A204.1 (cell line): ENCODE results near the gene MAST2.
"Not testable (repeated sequence)": the region's sequence is repeated elsewhere in the genome, so short reads cannot be mapped to it uniquely, and the experiment has no call there.

Experiments
- FAIRE-seq: peaks from 2 replicates; lab custom pipeline; 2012; peaks lifted over from hg19 to GRCh38; lab: Jason Lieb, UNC

Gene MAST2

DNA sequence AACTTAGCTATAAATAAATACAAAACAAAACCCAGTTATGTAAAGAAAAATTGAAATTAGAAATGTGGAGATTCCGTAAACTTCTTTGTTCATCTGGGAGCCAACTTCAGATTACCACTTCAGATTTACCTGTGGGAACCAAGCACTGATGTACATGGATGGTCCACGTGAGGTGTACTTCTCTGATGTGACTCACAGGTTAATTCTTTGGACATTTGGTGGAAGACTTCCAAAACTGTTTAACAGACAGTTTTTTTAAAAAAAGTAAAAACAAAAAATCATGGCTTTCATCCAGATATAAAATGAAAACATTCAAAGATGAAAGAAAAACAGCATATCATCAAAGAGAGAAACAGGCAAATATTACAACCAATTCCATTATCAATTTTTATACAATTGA is 92.0 kb downstream of the MAST2 start:
- peak; percentile 89 for FAIRE-seq

DNA sequence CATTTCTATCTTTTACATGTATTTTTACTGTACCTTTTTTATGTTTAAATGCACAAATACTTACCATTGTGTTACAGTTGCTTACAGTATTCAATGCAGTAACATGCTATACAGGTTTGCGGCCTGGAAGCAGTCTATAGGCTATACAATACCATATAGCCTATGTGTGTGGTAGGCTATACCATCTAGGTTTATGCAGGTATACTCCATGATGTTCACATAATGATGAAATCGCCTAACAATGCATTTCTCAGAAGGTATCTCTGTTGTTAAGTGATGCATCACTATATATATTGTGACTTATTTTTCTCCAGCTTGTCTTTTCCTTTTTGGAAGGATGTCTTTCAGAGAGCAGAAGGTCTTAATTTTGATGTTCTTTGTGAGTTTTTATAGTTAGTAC is 103.5 kb downstream of the MAST2 start:
- no peak for FAIRE-seq

DNA sequence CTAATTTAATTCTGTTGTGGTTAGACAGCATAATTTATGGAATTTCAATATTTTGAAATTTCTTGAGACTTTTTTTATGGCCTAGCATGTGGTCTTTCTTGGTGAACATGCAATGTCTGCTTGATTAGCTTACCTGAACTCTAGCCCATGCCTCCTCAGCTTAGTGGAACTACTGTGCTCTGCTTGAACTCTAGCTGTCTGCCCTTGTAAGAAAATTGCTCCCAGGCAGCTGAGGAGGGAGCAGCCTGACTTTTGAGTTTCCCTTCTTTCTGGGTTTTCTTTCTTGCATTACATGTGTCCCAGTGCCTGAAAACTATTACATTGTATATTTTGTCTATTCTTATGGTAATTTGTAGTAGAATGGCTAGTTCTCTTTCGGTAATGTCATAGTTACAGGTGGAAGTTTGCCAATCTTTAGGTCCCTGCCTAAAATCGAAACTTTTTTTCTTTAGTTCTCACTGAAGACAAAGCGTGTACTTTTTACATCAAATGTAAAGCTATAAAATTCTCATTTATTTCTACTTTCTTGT is 105.3 kb downstream of the MAST2 start:
- no peak for FAIRE-seq

DNA sequence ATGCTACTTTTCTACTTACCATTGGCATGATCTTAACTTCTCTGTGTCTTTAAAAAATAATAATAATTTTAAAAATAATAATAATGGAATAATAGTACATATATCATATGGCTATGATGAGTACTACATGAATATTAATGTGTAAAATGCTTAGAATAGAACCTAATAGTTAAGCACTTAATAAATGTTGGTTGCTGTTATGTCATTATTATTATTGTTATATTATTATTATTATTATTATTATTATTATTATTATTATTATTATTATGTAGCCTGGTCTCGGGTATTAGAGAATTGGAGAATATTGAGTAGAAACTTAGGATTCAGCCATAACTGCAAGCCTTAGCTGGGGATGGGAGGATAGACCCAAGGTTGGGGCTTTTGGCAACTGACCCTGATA is 108.2 kb downstream of the MAST2 start:
- FAIRE-seq: no peak

DNA sequence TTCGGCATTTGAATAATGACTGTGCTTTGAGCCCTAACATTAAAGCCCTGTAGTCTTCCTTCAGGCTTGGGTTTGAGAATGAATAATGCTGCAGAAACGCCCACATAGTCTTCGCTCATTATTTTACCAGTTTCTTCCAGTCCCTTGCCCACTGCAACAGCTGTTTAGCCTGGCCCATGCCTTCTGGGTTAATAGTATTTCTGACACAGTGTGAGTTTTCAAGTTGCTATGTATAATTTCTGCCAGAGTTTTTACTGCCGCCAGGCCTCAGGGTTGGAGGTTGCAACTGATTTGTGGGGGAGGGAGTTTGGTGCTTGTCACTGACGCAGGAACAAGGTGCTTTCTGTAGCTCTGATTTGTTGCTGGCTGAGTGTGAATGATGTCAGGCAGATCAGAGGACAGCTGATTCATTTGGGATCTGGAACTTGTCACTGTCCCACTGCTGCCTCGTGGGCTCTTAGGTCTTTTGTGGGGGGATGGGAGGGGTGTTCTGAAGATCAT is 109.8 kb downstream of the MAST2 start:
- no peak for FAIRE-seq

DNA sequence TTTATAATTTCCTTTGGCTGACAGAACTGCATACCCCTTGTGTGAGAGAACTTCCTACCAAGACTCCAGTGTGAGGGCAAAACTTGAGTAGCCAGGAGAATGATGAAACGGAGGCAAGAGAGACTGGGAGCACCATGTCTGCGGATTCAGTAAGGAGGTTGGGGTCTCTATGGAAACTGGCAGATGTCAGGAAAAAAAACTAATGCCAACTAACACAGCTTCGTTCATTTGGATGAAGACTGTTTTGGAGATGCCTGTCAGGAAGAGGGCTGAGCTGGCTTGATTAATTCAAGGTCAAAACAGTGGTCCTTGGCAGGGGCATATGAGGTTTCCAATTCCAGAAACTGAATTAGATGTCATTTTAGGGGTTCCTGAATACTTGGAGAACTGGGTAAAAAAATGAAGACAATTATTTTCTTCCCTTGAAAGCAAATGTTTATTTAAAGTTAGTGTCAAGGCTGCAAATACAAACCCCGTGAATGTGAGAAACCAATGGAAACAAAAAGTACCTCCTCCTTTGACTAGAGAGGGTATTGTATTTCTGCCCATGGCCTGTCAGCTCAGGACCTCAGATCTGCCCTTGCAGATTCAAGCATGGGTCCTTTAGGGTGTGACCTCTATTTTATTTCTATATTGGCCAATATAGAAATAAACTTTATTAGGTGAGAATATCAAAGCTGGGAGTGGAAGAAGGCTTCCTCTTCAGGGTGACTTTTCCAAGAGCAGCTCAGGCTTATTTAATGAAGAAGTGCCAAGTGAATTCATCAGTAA is 110.5 kb downstream of the MAST2 start:
- no peak for FAIRE-seq

DNA sequence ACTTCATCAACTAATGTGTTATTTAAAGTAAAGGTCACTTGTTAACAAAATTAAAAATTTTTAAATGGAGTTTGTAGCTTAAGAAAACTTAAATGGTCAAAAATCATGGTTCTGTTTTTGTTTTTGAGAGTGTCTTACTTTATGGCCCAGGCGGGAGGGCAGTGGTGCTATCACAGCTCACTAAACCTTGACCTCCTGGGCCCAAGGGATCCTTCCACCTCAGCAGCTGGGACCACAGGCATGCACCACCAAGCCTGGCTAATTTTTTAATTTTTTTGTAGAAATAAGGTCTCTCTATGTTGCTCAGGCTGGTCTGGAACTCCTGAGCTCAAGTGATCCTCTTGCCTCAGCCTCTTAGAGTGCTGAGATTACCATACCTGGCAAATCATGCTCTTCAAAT is 111.4 kb downstream of the MAST2 start:
- no peak for FAIRE-seq

DNA sequence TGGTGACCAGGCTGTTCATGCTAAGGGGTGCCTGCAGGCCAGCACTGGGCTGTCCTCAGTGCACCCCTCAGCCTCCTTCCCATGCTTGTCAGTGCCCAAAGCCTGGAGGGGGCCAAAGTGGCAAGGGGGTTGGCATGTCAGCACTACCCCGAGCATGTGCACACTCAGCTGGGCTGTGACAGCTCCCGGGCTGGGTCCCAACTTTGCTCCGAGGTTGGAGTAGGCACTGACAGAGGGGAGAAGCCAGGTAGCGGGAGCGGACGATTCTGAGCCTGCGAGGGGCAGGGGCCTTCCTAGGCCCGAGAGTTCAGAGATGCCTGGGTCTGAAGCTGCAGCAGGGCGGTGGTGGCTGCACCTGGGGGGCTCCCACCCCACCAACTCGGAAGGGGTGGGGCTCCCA is 119.0 kb downstream of the MAST2 start:
- no peak for FAIRE-seq

DNA sequence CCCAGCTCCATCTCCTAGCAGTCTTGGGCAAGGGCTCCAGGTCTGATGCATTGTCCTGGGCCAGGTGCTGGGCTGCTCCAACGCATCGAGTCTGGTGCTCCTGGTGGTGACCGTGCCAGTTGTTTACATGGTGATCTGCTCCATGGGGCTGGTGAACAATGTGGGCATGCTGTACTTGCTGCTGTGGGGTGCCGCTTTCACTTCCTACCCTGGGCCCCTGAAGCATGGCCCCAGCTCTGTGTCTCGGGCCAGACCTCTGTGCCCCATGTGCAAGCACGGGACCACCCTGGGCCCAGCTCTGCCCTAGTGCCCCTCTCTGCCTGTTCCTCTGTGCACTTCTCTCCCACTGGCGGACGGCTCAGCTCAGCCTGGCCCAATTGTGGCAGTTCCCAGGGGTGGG is 119.4 kb downstream of the MAST2 start:
- no peak for FAIRE-seq

DNA sequence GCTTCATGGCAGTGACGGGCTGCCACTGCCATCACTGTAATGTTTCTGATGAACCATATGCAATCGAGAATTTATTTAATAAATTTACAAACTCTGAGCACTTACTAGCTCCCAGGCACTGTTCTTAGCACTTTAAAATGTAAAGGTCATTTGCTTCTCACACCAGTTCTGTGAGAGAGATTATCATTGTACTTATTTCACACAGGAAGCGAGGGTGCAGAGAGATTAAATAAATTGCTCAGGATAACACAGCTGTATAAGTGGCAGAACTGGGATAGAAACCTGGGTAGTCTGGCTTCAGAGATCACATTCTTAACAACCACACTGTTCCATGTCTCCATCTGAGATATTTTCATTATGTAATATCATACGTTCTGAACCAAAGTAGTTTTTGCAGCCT is 119.9 kb downstream of the MAST2 start:
- no peak for FAIRE-seq

DNA sequence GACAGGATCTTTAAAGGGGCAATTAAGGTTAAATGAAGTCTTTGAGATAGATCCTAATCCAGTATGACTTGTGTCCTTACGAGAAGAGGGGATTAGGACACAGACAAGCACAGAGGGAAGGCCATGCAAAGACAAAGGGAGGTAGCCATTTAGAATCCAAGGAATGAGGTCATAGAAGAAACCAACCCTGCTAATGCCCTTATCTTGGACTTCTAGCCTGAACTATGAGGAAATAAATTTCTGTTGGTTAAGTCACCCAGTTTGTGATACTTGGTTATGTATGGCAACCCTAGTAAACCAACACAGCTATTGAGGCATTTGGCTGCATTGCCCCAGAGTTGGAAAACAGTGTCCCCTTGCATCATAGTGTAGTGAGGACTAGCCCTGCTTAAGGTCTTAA is 121.3 kb downstream of the MAST2 start:
- no peak for FAIRE-seq

DNA sequence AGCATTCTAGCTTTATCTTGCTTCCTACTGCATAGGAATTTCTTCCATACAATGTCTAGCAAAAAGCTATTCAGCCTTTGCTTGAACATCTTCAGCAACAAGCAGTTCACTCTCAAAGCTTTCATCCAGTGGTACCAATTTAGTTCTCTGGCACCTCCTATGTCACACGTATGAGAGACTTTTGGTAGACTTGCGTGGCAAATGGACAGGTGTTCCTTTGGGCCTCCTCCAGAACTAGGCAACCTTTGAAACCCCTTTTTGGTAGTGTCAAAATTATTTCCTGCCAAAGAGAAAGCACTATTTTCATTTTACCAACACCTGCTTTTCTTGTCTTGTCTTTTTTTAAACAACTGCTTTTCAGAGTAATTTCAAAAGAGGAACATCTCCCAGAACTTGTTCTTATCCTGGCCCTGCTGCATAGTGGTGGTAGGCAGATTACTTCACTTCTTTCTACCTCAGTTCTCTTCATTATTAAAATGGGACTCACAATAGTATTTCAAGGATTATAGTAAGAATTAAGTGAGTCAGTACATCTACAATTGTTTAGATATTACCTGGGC is 122.4 kb downstream of the MAST2 start:
- no peak for FAIRE-seq

DNA sequence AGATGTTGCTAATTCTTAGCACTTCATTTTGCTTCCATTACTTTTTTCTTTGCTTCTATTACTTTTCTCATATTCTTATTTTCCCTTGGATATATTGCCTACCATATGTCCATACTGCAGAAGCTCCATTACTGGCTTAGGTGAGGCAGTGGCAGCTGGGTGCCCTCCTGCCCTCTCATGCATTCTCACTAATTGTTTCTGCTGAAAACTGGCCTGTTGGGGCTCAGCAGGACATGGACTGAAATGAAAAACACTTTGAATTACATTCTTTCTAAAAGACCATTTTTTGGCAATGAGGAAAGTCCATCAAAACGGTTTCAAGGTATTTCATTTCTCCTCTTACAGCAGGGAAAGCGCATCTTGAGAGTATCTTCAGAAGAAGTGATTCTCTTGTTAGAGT is 122.9 kb downstream of the MAST2 start:
- FAIRE-seq: no peak

DNA sequence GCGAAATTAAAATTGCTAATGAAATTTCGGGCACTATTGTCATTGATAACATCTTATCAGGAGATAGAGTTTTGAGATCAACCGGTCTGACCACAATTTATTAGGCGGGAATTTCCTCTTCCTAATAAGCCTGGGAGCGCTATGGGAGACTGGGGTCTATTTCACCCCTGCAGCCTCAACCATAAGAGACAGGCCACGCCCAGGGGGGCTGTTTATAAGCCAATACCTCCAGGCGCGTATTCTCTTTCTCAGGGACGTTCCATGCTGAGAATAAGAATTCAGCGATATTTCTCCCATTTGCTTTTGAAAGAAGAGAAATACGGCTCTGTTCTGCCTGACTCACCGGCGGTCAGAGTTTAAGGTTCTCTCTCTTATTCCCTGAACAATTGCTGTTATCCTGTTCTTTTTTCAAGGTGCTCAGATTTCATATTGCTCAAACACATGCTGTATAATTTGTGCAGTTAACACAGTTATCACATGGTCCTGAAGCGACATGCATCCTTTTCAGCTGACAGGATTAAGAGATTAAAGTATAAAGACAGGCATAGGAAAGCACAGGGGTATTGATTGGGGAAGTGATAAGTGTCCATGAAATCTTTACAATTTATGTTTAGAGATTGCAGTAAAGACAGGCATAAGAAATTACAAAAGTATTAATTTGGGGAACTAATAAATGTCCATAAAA is 124.0 kb downstream of the MAST2 start:
- not testable (repeated sequence) for FAIRE-seq

DNA sequence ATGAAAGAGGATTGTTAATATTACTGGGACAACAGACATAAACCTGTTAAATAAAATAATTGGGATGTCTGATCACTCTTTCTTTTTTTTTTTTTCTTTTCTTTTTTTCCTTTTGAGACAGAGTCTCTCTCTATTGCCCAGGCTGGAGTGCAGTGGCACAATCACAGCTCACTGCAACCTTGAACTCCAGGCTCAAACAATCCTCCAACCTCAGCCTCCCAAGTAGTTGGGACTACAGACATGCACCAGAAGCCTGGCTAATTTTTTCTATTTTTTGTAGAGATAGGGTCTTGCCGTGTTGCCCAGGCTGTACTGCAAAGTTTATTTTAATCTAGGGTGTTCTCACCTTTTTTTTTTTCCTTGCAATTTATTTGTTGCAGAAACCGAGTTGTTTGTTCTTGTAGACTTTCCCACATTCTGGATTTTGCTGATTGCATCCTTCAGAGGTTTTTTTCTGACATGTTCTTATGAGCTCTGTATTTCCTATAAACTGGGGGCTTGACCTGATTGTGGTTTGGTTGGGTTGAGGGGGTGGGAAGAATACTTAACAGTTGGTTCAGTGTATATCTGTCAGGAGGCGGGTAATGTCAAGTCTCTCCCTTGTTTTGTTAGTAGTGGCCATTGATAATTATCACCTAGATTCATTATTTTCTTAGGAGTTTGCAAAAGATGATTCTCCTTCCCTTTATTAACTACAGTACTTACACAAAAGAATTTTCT is 125.2 kb downstream of the MAST2 start:
- FAIRE-seq: no peak

DNA sequence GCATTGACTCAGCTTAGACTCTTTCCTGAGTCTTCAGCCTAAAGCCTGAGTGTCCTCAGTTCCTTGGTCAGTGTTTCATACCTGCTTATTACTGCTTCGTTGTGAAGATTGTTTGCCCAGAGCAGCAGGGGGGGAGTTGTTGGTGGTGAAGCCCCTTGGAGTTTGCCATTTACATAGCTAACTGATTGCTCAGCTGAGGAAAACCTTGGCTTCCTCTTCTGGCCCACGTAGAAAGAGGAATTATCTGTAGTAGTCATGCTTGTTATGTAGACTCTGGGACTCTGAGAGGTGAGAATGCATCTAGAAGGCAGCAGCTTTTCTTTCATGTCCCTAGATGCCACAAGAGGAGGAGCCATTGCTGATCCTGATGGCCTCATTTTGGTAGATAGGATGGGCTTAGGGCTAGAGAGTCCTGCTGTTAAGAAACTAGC is 125.9 kb downstream of the MAST2 start:
- no peak for FAIRE-seq

DNA sequence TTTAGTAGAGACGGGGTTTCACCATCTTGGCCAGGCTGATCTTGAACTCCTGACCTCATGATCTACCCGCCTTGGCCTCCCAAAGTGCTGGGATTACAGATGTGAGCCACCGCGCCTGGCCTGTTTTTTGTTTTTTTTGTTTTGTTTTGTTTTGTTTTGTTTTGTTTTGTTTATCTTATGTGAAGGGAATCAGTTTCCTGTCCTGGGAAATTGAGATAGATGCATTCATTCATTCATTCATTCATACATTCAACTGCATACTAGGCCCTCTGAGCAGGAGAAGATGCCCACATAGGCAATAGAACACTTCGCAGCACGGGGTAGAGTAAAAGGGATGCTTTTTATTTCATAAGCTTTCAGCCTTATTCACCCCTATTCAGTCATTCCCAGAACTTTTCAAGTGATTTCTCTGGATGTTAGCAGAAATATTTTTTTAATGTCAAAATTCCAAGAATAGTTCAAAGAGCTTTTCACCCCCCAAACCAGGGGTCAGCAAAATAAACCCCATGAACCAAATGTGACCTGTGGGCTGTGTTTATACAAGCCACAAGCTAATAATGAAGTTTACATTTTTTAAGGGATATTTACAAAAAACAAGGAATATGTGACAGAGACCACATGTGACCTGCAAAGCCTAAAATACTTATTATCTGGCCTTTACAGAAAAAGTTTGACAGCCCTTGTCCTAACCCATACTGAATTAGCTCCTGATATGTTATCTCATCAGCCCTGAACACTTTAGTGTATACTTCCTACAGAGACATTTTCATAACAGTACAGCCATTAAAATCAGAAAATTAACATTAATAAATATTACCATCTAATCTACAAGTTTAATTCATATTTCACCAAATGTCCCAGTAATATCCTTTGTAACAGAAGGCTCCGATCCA is 127.1 kb downstream of the MAST2 start:
- peak; percentile 11 for FAIRE-seq

DNA sequence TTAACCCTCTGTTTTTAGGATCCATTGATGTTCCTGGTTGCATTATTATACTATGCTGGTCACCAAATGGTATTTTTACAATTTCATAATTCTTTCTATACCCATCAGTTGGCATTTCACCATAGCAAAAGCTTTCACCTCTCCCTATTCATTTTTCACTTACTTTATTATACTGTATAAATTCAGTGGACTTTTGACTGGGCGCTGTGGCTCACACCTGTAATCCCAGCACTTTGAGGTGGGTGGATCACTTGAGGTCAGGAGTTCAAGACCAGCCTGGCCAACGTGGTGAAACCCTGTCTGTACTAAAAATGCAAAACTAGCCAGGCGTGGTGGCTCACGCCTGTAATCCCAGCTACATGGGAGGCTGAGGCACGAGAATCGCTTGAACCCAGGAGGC is 128.8 kb downstream of the MAST2 start:
- FAIRE-seq: not testable (repeated sequence)

DNA sequence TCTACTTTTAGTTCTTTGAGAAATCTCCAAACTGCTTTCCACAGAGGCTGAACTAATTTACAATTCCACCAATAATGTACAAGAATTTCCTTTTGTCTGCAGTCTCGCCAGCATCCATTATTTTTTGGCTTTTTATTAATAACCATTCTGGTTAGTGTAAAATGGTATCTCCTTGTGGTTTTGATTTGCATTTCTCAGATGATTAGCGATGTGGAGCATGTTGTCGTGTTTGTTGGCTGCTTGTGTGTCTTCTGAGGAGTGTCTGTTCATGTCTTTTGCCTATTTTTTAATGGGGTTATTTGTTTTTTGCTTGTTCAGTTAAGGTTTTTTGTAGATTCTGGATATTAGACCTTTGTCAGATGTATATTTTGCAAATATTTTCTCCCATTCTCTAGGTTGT is 131.5 kb downstream of the MAST2 start:
- no peak for FAIRE-seq

DNA sequence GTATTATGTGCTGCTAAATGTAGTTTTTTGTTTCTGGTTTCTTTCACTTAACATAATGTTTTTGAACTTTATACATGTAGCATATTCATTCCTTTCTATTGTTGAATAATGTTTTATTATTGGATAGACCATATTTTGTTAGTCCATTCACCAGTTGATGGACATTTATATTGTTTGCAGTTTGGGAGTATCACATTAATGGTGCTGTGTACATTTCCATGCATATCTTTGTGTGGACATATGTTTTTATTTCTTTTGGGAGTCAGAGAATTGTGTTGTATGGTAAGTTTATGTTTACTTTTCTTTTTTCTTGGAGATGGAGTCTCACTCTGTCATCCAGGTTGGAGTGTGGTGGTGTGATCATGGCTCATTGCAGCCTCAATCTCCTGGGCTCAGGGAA is 134.6 kb downstream of the MAST2 start:
- no peak for FAIRE-seq

DNA sequence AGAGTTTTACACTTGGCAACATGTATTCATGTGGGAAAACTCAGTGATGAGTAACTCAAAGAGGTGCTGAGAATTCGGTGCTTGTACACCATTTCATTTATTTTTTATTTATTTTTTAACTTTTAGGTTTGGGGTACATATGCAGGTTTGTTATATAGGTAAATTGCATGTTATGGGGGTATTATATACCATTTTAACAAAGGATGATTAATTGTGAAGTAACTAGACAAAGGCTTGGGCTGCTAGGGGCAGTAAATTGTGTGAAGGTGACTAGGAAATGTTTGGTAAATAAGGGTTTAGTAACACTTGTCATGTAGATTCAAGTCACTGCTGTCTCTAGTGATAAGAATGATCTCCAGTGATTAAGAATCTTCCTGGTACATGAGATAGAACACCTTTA is 139.0 kb downstream of the MAST2 start:
- no peak for FAIRE-seq

DNA sequence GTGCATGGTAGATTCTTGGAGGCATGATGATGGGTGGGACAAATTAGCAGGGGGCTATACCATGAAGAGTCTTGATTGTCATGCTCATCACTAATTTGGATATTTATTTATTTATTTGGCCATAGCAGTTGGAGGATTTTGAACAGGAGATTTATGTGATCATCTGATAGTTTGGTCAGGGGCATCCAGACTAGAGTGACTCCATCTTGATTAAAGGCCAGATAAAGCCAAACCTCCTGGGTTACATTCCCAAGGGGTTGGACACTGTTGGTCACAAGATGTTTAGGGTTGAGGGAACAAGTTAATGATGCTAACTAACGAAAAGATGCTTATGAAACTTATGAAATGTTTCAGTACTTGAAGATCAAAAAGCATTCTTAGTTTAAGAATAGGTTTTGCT is 139.8 kb downstream of the MAST2 start:
- no peak for FAIRE-seq
